Progenitor cell of endocrine pancreas (in vitro differentiated cells): Measurements from ENCODE around the gene RUVBL1. TPM values are rescaled to one million over a fixed set of nuclear protein-coding genes. Genes with fewer than 3 reads are reported as not detected.

Source experiments
- DNase-seq: peaks from one replicate; pipeline ENCODE4 v3.0.0; 2021; ENCODE audit warnings: low spot score; ENCODE audit not compliant: unreplicated experiment
- H3K27ac Mint-ChIP-seq: 2 replicates; pipeline ENCODE4 v1.8.0; 2021; ENCODE audit warnings: mild to moderate bottlenecking, moderate library complexity, mixed read lengths
- H3K27me3 Mint-ChIP-seq: 2 replicates; pipeline ENCODE4 v1.8.0; 2021; ENCODE audit warnings: mixed read lengths
- H3K36me3 Mint-ChIP-seq: 2 replicates; pipeline ENCODE4 v1.8.0; 2022; ENCODE audit warnings: mixed read lengths; ENCODE audit not compliant: insufficient read depth
- H3K4me1 Mint-ChIP-seq: 2 replicates; pipeline ENCODE4 v1.8.0; 2021; ENCODE audit warnings: low read depth, mixed read lengths
- H3K4me3 Mint-ChIP-seq: 2 replicates; pipeline ENCODE4 v1.8.0; 2021; ENCODE audit warnings: low read depth, mild to moderate bottlenecking, moderate library complexity, mixed read lengths
- H3K9me3 Mint-ChIP-seq: 2 replicates; pipeline ENCODE4 v1.8.0; 2021; ENCODE audit warnings: low read depth, mixed read lengths
- CTCF ChIP-seq: fragments of 200-600 bp; sonication (generic); IDR thresholded peaks from one replicate; pipeline ENCODE4 v1.5.0; 2021; ENCODE audit warnings: antibody characterized with exemption, mild to moderate bottlenecking; ENCODE audit not compliant: unreplicated experiment
- long read RNA-seq: library from polyadenylated mRNA; unstranded; transcript quantifications from one replicate; pipeline ENCODE4 v2.0.0, GENCODE V29; 2020
- total RNA-seq: library from RNA; stranded (reverse); gene quantifications from 2 replicates; pipeline ENCODE4 v1.2.1, GENCODE V29; 2021

Gene RUVBL1
- total RNA-seq = 51.3 and 53.6 TPM in 2 replicates
- long read RNA-seq, full-length matches to known transcripts = 342 of 391 reads
- long read RNA-seq, partial matches to known transcripts = 4 of 391 reads
- long read RNA-seq, other reads (novel, unspliced or antisense) = 45 of 391 reads

DNA sequence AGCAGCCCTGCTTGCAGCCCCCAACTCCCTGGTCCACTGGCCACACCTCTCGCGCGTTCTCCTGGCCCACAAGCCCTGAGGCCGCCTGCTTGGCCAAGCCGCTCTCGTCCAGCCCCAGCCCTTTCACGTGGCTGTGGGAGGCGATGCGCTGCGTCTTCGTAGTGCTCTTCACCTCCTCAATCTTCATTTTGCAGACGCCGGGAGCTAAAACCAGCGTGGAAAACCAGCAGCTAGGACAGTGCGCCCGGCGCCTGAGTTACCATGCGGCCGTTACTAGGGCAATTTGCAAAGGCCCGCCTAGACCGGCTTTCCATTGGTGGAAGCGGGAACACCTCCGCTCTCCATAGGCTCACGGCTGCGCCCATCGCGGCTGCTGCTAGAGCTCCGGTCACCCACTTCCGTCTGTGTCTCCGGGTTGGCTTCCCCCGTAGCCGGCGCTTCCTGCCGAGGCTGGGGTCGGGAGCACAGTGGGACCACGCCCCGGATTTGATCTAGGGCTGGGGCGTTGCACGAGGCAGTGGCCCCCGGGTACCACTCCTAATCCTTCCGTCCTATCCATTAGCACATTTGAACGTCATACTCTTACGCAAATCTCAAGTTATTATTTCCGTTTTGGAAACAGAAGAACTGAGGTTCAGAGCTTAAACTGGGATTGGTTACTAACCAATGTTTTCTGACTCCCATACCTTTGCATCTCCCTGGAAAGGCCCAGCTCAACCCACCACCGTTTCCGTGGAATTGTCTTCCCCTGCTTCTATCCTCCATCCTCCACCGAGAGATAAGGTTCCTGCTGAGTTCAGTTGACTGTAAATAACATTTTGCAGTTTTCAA lies at the start of gene RUVBL1:
TSS of gene RUVBL1 (minus strand) at position 275 of the 831 bp plus-strand sequence. CDS start at position 187, 88 bp downstream.
- Mint-ChIP-seq H3K4me3 (peak within 1 kb of the TSS; percentile 98), H3K27ac (peak within 1 kb of the TSS; percentile 98), H3K27me3 (no peaks in the 10 kb centered on the region), H3K9me3 (peaks cover 3% of the 10 kb centered on the region), H3K36me3 (no peaks in the 10 kb centered on the region), H3K4me1 (peaks cover 12% of the 10 kb centered on the region)
- no peak for TF ChIP-seq CTCF
- DNase-seq = peak; percentile 89

DNA sequence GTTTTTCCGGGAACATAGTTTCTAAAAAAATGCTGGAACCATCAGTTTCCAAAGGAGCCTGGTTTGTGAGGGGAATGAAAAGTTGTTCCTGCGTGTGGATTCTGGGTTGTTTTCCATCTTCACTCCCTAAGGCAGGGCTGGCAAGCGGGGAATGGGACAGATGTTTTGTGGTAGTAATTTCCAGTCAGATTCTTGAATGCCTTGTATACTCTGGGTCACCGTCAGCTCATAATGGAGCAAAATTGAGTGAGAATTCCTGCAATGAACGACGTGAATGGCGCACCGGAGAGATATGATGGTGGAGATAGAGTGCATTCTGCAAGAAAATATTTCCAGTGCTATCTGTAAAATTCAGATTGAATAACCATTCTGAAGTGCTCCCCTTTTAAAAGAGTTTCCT lies 49.6 kb upstream of the RUVBL1 start:
- H3K36me3 Mint-ChIP-seq = no peaks in the 10 kb centered on the region
- no peak overlapping the region for H3K4me3 Mint-ChIP-seq
- no peak for TF ChIP-seq CTCF
- H3K27ac Mint-ChIP-seq = no peak overlapping the region
- DNase-seq = no peak
- no peaks in the 10 kb centered on the region for H3K9me3 Mint-ChIP-seq
- H3K27me3 Mint-ChIP-seq = peaks cover 7% of the 10 kb centered on the region
- H3K4me1 Mint-ChIP-seq = peaks cover 5% of the 10 kb centered on the region

GRCh38 chr3:128170866-128171516 lies 47.4 kb upstream of the RUVBL1 start:
- H3K4me3 Mint-ChIP-seq = no peak overlapping the region
- peak; percentile 38 for DNase-seq
- H3K27me3 Mint-ChIP-seq = peaks cover 3% of the 10 kb centered on the region
- TF ChIP-seq CTCF = peak; percentile 69
- H3K9me3 Mint-ChIP-seq = no peaks in the 10 kb centered on the region
- peaks cover 12% of the 10 kb centered on the region for H3K4me1 Mint-ChIP-seq
- no peak overlapping the region for H3K27ac Mint-ChIP-seq
- H3K36me3 Mint-ChIP-seq = no peaks in the 10 kb centered on the region

DNA sequence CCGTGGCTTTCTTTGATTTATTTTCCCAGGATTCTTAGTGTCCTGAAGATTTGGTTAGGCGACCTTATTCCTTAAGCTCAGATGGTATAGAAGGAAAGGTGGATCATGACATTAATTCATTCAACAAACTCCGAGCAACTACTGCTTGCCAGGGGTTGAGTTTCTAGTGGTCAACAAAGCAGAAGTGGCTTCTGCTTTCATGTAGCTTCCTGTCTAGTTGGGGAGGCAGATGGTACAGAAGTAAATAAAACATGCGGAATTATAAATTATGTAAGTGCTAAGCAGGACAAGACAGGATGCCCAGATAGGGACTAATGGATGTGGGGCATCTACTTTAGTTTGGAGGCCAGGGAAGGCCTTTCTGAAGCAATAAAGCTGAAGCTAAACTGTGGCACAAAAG lies 45.2 kb upstream of the RUVBL1 start:
- H3K4me3 Mint-ChIP-seq = no peak overlapping the region
- no peak for DNase-seq
- H3K27ac Mint-ChIP-seq = no peak overlapping the region
- no peaks in the 10 kb centered on the region for H3K9me3 Mint-ChIP-seq
- H3K36me3 Mint-ChIP-seq = no peaks in the 10 kb centered on the region
- no peaks in the 10 kb centered on the region for H3K27me3 Mint-ChIP-seq
- TF ChIP-seq CTCF = no peak
- H3K4me1 Mint-ChIP-seq = peaks cover 12% of the 10 kb centered on the region

GRCh38 chr3:128167973-128168674 lies 44.5 kb upstream of the RUVBL1 start:
- H3K9me3 Mint-ChIP-seq = no peaks in the 10 kb centered on the region
- H3K4me1 Mint-ChIP-seq = peaks cover 11% of the 10 kb centered on the region
- no peak overlapping the region for H3K4me3 Mint-ChIP-seq
- TF ChIP-seq CTCF = no peak
- DNase-seq = no peak
- H3K27me3 Mint-ChIP-seq = no peaks in the 10 kb centered on the region
- H3K36me3 Mint-ChIP-seq = no peaks in the 10 kb centered on the region
- H3K27ac Mint-ChIP-seq = no peak overlapping the region
